Panc1 (cell line): ENCODE data around the gene WNT2.

Experiments
- CTCF ChIP-seq: fragments of 450-650 bp; IDR thresholded peaks from 2 replicates; pipeline ENCODE4 v1.5.1; 2017; ENCODE audit warnings: mild to moderate bottlenecking
- SIN3A ChIP-seq: IDR thresholded peaks from 2 replicates; pipeline ENCODE4 v1.6.1; 2012; ENCODE audit warnings: low read depth, mild to moderate bottlenecking, low read length, moderate library complexity, borderline replicate concordance; ENCODE audit not compliant: insufficient read depth

GRCh38 chr7:117230276-117231046 is 92.4 kb downstream of the WNT2 start:
- no peak for TF ChIP-seq CTCF
- TF ChIP-seq SIN3A: no peak
